ENCODE measurements around the gene PLA2R1.
"Not testable (repeated sequence)": the region's sequence is repeated elsewhere in the genome, so short reads cannot be mapped to it uniquely, and the experiment has no call there.

The PLA2R1 gene

DNA sequence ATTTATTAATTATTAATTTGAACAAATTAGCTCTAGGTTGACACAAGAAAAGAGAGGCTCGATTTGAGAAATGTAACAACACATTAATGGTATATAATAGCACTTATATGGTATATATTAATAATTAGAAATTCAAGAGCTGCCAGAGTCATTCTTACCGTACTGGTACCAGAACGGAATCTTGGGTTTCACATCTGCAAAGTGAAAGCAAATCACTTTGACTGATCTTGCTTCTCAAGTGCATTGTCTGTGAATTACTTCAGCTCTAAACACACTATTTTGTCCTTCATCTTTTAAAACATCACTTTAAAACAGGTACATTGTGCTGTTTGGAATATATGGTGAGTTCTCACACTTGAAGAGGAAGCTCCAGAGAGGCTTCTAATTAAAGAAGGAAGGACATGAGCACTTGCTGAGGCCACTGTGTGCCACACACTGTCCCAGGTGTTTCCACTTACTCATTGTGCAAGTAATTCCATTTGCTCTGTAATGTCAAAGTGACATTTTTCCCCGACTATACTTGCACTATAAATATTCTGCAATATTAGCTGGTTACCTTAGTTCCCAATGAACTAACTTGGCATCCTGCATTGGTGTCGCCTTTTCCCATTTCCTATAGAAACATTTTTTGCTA is 85.8 kb downstream of the PLA2R1 start:
- DNase-seq: no peak

DNA sequence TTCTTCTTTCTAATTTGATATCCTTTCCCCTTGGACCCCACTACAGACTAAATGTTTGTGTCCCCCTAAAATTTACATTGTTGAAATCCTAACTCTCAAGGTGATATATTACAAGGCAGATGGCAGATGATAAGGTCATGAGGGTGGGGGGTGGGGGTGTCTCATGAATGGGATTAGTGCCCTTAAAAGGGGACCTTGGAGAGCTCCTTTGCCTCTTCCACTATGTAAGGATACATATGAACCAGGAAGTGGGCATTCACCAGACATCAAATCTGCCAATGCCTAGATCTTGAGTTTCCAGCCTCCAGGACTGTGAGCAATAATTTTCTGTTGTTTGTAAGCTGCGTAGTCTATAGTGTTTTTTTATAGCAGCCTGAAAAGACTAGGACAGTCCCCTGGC is 89.1 kb downstream of the PLA2R1 start:
- no peak for DNase-seq

DNA sequence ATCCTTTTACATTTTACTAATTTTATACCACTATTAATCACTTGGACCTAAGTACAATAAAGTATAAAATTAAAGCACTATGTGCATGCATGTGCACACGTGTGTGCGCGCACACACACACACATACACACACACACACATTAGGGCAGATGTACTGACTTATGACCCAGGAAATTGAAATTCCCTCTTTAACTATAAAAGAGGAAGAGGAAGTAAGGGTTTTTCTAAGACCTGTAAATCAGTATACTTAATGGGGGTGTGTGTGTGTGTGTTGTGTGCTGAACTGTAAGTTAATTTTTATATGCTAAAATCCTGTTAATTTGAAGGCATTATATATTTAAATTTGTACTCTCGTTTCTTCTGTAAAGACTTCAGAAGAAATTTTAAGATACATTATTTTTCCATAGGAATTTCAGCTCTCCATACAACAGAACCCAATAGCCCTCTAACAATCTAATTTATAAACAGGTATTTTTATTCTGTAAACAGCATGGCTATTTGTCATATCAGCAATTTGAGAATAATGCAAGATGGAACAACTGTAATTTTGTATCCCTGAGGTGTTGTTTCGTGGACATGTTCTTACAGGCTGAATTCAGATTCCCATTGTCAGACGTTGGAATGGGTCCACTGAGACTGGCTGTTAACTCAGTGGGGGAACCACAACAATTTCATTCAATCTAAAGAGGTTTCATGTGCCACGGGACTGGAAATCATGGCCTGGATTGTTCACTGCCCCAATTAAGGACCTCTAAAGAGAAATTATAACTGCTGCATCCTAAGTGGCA is 90.9 kb downstream of the PLA2R1 start:
- DNase-seq: no peak

DNA sequence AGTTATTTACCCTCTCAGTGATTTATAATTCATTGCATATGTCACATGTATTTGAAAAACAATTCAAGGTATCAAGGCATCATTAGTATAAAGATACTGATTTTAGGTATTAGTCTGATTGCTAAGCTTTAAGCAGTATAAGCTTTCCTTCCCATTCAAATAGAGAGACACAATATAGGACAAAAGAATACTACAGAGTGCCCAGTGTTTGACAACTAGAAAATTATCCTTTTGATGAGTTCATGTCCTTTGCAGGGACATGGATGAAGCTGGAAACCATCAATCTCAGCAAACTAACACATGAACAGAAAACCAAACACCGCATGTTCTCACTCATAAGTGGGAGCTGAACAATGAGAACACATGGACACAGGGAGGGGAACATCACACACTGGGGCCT is 91.9 kb downstream of the PLA2R1 start:
- DNase-seq: not testable (repeated sequence)

DNA sequence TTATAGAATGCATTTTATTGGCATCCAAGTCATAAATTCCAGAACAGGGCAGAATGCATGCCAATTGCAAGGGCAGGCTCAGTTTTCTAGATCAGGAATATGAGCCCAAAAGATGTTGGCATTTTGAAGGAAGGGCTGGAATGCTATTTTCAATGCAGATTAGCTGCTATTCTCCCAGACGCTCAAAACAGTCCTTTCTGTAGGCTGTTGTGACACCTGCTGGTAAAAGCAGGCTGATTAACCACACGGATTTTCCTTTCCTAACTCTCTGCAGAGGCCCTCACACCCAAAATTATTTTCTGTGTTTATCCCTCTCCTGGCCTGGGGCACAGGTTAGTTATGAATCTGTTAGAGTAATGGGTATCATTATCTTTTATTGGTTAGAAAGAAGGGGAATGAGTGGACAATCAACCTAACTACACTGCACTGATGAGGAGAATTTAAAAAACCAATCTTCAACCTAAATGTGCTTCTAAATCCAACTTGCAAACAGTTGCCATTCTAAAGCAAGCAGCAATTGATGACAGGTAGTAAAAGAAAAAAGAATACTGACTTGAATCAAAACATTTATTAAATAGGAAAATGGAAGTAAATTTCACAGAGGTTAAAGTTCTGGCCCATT is 94.0 kb downstream of the PLA2R1 start:
- DNase-seq: peak; percentile 31

DNA sequence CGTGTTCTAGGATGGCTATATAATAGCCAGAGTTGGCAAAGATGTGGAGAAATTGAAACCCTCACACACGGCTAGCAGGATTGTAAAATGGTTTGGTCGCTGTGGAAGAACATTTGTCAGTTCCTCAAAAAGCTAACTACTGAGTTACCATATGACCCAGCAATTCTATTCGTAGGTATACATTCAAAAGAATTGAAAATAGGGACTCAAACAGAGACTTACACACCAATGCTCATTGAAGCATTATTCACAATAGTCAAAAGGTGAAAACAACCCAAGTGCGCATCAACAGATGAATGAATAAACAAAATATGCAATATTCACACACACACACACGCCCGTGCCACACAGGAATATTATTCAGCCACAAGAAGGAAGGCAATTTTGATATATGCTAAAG is 98.7 kb downstream of the PLA2R1 start:
- DNase-seq: no peak

DNA sequence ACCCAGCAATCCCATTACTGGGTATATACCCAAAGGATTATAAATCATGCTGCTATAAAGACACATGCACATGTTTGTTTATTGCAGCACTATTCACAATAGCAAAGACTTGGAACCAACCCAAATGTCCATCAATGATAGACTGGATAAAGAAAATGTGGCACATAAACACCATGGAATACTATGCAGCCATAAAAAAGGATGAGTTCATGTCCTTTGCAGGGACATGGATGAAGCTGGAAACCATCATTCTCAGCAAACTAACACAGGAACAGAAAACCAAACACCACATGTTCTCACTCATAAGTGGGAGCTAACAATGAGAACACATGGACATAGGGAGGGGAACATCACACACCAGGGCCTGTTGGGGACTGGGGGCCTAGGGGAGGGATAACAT is 99.9 kb downstream of the PLA2R1 start:
- not testable (repeated sequence) for DNase-seq

DNA sequence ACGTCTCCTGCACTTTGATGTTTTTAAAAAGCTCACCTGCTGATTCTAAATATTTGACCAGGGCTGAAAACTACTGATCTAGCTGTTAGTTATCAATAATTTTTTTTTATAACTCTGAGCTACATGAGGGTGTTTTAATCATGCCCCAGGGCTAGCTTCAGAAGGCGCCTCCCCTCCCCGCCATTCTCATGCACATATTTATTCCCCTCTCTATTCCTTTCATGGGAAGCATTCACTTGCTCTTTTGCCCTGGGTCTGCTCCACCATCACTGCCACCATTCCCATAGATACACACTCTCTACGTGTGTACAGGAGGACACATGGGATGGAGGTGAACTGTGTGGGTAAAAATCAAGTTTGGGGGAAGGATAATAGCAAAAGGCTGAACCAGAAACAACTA is 101.0 kb downstream of the PLA2R1 start:
- DNase-seq: no peak

DNA sequence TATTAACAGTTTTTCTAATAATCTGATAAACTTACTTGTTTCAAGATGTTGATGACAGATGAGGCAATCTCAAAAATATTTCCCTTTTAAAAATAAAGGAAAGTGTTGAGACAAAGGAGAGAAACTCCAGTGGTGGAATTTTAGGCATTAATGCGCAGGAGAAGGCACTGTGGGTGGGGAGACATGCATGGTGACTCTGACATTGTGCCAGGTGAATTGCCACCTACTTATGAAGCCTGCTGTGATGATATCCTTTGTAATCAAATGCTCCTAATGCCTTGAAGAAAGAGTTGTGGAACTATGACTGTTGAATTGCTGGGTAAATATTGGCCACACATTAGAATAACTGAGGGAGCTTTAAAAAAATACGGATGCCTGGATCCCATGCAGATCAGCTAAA is 101.4 kb downstream of the PLA2R1 start:
- DNase-seq: no peak

DNA sequence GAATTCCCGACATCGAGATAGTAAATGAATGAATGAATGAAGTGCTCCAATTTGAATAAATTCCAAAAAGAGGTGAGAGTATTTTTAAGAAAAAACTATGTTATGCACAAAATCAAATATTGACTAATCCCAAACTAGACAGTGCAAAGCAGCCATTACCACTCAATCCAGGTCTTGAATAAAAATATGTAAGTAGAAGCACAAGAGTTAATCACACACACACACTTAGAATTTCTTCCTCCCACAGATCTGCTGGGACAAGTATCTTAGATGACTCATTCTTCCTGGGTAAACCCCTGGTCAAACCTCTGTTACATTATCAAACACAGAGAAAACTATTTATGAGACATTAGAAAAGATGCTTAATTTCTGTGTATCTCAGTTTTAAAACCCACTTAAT is 102.0 kb downstream of the PLA2R1 start:
- peak; percentile 59 for DNase-seq

DNA sequence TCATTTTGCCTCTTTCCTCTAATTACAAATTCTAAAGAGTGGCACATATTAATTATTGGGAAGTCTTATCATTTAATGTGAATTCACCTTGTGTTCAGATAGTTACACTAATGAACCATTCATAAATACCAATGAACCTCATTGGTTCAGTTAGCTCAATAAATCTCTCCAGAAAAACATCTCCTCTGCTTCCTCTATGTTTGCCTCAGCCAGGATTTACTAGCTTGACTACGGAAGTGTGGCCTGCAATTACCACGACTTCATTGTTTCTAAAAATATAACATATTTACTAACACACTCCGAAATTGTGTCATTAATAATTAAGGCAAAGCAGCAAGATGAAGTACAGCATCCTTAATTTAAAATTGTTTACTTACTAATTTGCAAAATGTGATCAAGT is 103.3 kb downstream of the PLA2R1 start:
- no peak for DNase-seq

DNA sequence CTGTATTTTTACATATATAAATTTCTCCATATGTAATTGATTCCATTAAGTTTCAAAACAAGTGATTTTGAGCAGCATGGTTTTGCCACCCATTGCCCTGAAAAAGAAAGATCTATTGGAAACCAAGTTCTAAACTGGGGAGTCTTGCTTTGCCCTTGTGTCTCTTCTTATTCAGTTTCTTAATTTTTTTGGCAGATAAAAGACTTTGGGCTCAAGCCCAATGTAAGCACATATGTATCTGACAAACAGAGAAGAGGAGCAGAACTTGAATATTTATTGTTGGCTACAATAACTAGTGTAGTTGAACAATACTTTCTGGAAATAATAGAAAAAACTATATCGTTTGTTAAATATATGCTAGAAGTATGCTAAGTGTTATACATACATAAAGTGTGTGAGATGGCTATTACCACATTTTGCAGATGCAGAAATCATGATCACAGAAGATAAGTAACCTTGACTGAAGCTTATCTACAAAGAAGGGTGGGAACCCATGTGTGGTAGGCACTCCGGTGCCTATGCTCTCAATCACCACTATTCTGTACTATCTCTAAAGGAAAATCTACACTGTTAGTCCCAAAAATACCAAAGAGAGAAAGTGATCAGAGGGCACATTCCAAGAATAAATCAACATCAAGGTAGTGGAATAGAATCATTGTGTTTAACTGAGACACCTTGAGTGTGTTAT is 109.1 kb downstream of the PLA2R1 start:
- DNase-seq: no peak

DNA sequence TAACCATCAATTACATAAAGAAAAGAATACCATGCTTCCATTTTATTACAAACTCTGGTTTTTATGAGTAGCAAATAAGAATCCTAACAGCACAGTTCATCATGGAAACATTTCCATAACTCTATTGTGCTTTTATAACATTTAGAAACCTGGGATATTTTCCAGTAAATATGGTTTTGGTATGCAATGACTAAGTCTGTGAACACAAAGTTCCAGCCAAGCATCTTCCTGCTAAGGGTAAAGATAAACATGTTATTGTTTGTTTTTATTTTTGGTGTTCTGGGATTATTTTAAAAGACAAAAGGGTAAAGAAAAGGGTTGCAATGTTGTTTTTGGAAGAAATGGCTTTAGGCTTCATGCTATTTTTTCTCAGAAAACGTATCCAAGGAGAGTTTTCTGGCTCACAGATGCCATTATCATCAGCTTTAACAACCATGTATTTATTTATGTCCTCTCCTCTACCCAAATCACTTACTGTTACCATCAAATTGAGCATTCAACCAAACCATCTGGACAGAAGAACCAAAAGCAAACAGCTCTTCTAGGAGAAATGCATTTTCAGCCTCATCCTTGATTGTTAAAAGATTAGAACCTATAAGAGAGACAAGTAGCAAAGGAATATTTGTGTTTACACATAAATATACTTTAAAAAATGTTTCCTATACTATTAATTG is 116.0 kb downstream of the PLA2R1 start:
- DNase-seq: no peak

DNA sequence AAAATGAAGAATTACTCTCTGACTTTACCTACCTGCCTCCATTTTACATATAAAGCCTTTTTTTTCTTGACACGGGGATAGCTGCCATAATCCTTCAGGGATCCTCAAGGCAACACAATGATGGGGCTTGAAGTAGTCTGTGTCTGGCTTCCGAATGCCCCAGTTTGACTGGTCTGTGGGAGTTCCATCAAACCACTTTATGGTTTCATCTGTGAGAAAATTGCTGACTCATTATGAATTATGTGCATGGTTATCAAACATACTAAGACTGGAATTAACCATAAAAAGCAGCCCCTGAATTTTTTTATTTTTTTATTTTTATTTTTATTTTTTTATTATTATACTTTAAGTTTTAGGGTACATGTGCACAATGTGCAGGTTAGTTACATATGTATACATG is 117.5 kb downstream of the PLA2R1 start:
- no peak for DNase-seq

DNA sequence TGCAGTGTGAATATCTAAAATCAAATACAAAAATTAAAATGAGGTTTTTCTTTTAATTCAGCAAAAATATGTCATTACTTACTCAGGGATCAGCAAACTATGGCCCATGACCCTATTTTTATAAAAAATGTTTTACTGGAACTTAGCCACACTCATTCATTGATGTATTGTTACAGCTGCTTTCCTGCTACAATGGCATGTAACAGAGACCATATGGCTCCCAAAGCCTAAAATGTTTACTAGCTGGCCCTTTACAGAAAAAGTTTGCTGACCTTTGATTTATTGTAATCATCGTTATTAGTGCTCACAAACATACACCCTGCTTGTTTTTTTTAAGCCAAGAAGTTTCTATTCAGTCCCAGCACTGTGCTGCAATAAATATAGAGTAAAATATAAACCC is 120.3 kb downstream of the PLA2R1 start:
- no peak for DNase-seq

DNA sequence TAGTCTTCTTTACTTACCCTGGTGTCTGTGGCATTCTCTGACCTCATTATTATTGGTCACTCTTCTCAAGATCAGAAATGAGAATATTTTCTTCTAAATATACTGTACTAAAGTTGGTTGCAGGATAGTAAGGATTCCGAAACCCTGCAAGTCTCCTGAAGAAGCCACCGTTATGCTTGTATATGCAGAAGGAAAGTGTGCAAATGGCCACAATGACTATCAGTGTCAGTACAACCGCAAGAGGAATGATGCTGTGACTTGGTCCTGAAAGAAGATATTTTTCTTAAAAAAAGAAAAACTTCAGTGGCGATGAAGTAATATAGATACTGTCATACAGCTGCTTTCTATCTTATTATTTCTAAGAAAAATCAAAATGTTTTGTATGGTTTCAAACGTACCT is 120.7 kb downstream of the PLA2R1 start:
- DNase-seq: no peak

DNA sequence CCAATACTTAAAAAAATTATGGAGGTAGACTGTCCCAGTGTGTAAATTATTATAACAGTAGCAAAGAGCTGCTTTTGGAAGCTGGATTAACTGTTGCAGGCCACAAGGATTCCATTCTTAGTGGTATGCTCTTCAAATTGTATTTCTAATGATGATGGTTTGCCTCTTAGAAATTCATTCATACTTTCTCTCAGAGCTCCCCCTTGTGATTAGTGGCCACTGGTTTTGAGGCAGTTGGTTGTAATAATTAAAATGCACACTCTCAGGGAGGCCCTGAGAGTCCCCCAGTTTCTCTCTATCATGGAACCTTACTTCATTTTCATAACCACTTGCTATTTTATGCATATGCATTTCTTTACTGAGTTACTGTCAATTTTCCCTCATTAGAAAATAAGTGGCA is 122.5 kb downstream of the PLA2R1 start:
- peak; percentile 23 for DNase-seq

DNA sequence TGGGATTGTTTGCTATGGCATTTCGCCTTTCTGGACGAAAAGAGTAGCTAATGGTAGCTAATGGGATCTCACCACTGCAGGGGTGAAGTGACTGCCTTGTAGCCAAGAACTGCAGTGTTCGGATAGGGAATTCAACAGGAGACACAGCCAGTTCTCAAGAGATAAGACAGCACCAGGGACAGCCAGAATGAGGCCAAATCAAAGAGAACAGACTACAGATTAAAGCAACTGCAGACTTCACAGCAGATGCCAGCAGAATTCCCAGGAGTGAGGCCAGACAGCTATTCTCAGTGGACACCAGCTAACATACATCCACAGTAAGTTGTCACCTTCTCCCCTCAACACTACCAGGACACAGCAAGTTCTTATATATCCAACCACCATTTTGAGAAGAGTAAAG is 124.0 kb downstream of the PLA2R1 start:
- no peak for DNase-seq

DNA sequence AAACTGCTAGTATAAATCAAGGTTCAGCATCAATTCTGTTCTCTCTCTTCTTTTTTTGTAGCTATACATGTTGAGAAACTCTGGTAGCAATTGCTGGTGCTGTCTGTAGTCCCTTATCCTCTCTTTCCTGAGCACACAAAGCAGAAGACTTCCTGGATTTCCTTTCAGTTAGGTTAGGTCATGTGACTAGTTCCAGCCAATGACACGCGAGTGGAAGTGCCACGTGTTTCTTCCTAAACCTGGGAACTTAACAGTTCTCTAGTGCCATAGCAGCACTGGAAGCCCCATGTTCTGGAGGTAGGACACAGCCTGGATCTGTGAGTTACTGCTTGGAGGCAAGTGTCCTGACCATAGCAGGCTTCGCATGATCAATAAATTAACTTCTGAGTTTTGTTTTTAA is 125.9 kb downstream of the PLA2R1 start:
- DNase-seq: no peak

DNA sequence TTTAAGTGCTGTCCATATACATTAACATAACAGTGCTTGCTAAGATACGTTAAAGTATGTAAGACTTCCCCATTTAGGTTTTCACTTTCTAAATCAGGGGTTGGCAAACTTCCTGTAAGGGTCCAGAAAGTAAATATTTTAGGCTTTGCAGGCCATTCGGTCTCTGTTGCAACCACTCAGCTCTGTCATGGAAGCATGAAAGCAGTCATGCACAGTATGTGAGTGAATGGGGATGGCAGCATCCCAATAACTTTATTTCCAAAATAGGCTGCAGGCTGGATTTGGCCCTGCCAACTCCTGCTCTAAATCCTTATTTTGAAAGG is 128.7 kb downstream of the PLA2R1 start:
- no peak for DNase-seq

DNA sequence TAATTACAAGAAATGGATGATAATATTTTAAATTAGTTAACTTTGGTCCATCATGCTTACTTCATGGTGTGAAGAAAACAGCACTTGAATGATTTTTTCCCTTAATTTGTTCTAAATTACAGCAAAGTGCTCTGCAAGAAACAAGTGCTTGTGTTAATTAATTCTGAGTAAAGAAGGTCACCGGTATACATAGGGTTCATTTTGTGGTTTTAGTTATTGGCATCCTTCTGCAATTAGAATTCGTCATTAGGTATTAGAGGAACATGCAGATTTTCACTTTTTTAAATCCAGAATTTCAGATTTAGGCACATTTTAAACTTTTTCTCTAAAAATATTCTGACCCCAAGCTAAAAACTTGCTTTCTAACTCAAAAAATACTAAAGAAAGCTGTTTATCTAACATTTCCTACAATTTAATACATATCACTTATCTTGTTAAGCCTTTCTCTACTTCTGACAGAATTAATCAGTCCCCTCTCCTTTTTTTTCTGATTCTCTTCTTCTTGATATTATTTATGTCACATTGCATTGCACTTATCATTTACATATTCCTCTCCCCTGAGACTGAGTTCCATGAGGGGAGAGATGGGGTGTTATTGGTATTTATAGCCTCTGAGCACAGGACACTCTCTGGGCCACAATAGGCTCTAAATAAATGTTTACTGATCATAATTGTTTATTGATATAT is 129.2 kb downstream of the PLA2R1 start:
- DNase-seq: no peak

DNA sequence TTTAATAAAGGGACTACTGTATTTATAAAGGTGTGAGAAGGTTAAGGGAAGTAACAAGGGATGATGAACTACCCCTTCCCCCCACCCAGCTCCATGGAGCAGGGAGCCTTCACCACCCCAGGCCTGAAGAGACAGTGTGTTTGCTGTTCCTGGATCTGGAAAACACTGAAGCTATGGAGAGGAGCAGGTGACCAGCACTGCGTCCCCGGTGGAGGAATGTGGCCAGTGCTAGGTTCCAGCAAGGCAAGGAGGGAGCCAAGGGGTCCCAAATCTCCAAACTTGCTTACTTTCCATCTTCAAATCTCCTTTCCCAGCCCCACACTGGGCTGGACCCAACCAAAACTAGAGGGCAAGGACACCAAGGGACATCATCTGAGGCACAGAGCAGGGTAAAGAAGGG is 135.7 kb downstream of the PLA2R1 start:
- DNase-seq: no peak

DNA sequence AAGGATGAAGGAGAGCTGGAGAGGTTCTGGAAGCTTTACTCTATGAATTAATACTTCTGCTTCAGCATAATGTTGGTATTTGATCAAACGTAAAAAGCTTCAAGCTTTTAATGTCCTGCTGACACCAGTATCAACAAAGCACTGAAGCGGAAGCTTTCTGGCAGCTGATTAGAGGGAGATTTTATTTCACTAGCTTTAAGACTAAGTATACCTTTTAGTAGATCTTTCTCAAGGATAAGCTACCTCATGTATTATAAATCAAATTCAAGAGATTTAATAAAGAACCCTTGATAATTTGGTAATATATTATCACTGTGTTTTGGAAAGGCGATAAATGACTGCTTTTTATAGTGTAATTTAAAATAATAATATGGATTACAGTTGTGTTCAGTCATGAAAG is 136.4 kb downstream of the PLA2R1 start:
- no peak for DNase-seq
